GM18873 (cell line): ENCODE results near the gene RAET1L.
"Not testable (repeated sequence)": the region's sequence is repeated elsewhere in the genome, so short reads cannot be mapped to it uniquely, and the experiment has no call there.

Experiments
- ATAC-seq: cut with Tn5 transposase; IDR thresholded peaks from one replicate; pipeline ENCODE4 v1.9.1; 2021; ENCODE audit warnings: mild to moderate bottlenecking, moderate library complexity, moderate number of reproducible peaks; ENCODE audit not compliant: unreplicated experiment, low FRiP score

Gene RAET1L

GRCh38 chr6:150025201-150025917, at the start of gene RAET1L:
Gene RAET1L, minus strand, starts transcription at chr6:150025532. Its CDS starts 61 bp downstream, at chr6:150025471.
- ATAC-seq: no peak

- ATAC-seq: no peak
These were observed 49.7 kb upstream of the RAET1L start for GRCh38 chr6:150075034-150075421.

GRCh38 chr6:150074396-150075033, 49.2 kb upstream of the RAET1L start:
- ATAC-seq: not testable (repeated sequence)

- no peak for ATAC-seq
These were observed 46.9 kb upstream of the RAET1L start for GRCh38 chr6:150072201-150072600.

- no peak for ATAC-seq
These were observed 45.0 kb upstream of the RAET1L start for GRCh38 chr6:150070236-150070818.

GRCh38 chr6:150069706-150070105, 44.4 kb upstream of the RAET1L start:
- ATAC-seq: no peak

- ATAC-seq: no peak
These were observed 43.7 kb upstream of the RAET1L start, which contains the start of gene ULBP3 for GRCh38 chr6:150068720-150069648. Gene ULBP3, minus strand, starts transcription at chr6:150069121. Its CDS starts 55 bp downstream, at chr6:150069066.

- ATAC-seq: no peak
These were observed 42.8 kb upstream of the RAET1L start for GRCh38 chr6:150068151-150068550.

- ATAC-seq: no peak
These were observed 39.8 kb upstream of the RAET1L start for GRCh38 chr6:150065083-150065482.

- no peak for ATAC-seq
These were observed 38.3 kb upstream of the RAET1L start for GRCh38 chr6:150063640-150064039.

GRCh38 chr6:150059973-150060372, 34.6 kb upstream of the RAET1L start:
- not testable (repeated sequence) for ATAC-seq

GRCh38 chr6:150058986-150059385, 33.7 kb upstream of the RAET1L start:
- ATAC-seq: no peak

- ATAC-seq: no peak
These were observed 33.0 kb upstream of the RAET1L start for GRCh38 chr6:150058231-150058792.

GRCh38 chr6:150057501-150057951, 32.2 kb upstream of the RAET1L start:
- no peak for ATAC-seq

- ATAC-seq: no peak
These were observed 31.6 kb upstream of the RAET1L start for GRCh38 chr6:150056916-150057315.

GRCh38 chr6:150056156-150056555, 30.8 kb upstream of the RAET1L start:
- ATAC-seq: no peak

GRCh38 chr6:150055131-150055530, 29.8 kb upstream of the RAET1L start:
- ATAC-seq: no peak

- ATAC-seq: no peak
These were observed 28.1 kb upstream of the RAET1L start for GRCh38 chr6:150053450-150053849.

GRCh38 chr6:150050846-150051245, 25.5 kb upstream of the RAET1L start:
- ATAC-seq: no peak

GRCh38 chr6:150048099-150048498, 22.8 kb upstream of the RAET1L start:
- no peak for ATAC-seq
